Kidney epithelial cell (primary cell): ENCODE measurements around the gene SMARCA4. TPM values are rescaled to one million over a fixed set of nuclear protein-coding genes. Genes with fewer than 3 reads are reported as not detected.

Experiments
- DNase-seq: peaks from one replicate; pipeline ENCODE4 v3.0.0-alpha.2; 2010; ENCODE audit warnings: low read depth
- H3K27me3 ChIP-seq: 2 replicates; pipeline ENCODE4 v1.6.0; 2011; ENCODE audit warnings: low read length; ENCODE audit not compliant: control insufficient read depth, insufficient read depth
- H3K36me3 ChIP-seq: 2 replicates; pipeline ENCODE4 v1.5.1; 2011; ENCODE audit warnings: low read length; ENCODE audit not compliant: control insufficient read depth, insufficient read depth
- H3K4me3 ChIP-seq: 2 replicates; pipeline ENCODE4 v1.5.1; 2011; ENCODE audit warnings: low read depth, mild to moderate bottlenecking, control low read depth, low read length
- CTCF ChIP-seq: IDR thresholded peaks from 2 replicates; pipeline ENCODE4 v1.5.1; 2011; ENCODE audit warnings: mild to moderate bottlenecking, moderate library complexity, low read length, control low read depth, inconsistent platforms; ENCODE audit not compliant: insufficient read depth, poor library complexity, severe bottlenecking
- total RNA-seq: library from RNA; depleted of rRNA; stranded (reverse); fragments of >200 nt; gene quantifications from 2 replicates; pipeline ENCODE4 v1.2.3, GENCODE V29; 2015

Gene SMARCA4
- total RNA-seq, 1 donor from 2014 or later, result 124 TPM

DNA sequence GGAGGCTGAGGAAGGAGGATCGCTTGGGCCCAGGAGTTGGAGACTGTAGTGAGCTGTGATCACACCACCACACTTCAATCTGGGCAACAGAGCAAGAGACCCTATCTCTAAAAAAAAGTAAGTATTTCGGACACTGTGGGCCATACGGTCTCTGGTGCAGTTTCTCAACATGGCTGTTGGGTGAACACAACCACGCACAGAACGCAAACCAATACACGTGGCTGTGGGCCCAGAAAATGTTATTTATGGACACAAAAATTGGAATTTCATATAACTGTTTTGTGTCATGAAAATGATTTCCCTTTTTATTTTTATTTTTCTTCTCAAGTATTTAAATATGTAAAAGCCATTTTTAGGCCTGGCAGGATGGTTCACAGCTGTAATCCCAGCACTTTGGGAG, 147.9 kb downstream of the SMARCA4 start:
- Histone ChIP-seq H3K4me3 (no peak overlapping the region), H3K36me3 (peaks cover 18% of the 10 kb centered on the region)
- TF ChIP-seq CTCF, result no peak

GRCh38 chr19:11111117-11111770, 150.4 kb downstream of the SMARCA4 start:
- no peak for TF ChIP-seq CTCF
- peaks cover 20% of the 10 kb centered on the region for H3K36me3 ChIP-seq

More for the DNA sequence above, 147.9 kb downstream of the SMARCA4 start:
- DNase-seq, result no peak
- no peaks in the 10 kb centered on the region for H3K27me3 ChIP-seq

DNA sequence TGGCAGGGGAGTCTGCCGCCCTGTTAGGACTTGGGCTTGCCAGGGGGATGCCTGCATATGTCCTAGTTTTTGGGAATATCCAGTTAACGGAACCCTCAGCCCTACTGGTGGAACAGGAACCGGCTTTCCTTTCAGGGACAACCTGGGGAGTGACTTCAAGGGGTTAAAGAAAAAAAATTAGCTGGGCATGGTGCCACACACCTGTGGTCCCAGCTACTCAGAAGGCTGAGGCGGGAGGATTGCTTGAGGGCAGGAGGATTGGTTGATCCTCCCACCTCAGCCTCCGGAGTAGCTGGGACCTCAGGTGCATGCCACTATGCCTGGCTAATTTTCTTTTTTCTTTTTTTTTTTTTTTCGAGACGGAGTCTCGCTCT, 150.9 kb downstream of the SMARCA4 start:
- H3K36me3 ChIP-seq, result peaks cover 18% of the 10 kb centered on the region
- no peak overlapping the region for H3K4me3 ChIP-seq
- no peaks in the 10 kb centered on the region for H3K27me3 ChIP-seq
- no peak for DNase-seq
- no peak for TF ChIP-seq CTCF

More at GRCh38 chr19:11111117-11111770, 150.4 kb downstream of the SMARCA4 start:
- Histone ChIP-seq H3K27me3 (no peaks in the 10 kb centered on the region), H3K4me3 (no peak overlapping the region)
- no peak for DNase-seq

Other genes starting within 250 kb of the SMARCA4 start
- 102 and 123 TPM in 2 replicates for gene DNM2, start 243.0 kb upstream of the SMARCA4 start, total RNA-seq
- 35.0 and 37.4 TPM in 2 replicates for gene TMED1, start 124.8 kb upstream of the SMARCA4 start, total RNA-seq
- gene C19orf38, start 112.6 kb upstream of the SMARCA4 start, total RNA-seq, result 0.33 and 0.55 TPM in 2 replicates
- gene CARM1, start 89.5 kb upstream of the SMARCA4 start, total RNA-seq, result 36.2 and 46.7 TPM in 2 replicates
- gene YIPF2, start 32.4 kb upstream of the SMARCA4 start, total RNA-seq, result 61.1 and 91.7 TPM in 2 replicates
- 37.0 and 44.2 TPM in 2 replicates for gene TIMM29, start 32.2 kb upstream of the SMARCA4 start, total RNA-seq
- gene LDLR, start 128.4 kb downstream of the SMARCA4 start, total RNA-seq, result 104 and 135 TPM in 2 replicates
- 2.5 and 2.8 TPM in 2 replicates for gene SPC24, start 194.8 kb downstream of the SMARCA4 start, total RNA-seq
- gene KANK2, start 236.5 kb downstream of the SMARCA4 start, total RNA-seq, result 42.9 and 50.6 TPM in 2 replicates